ENCODE data around the gene ZNF728. TPM values are rescaled to one million over a fixed set of nuclear protein-coding genes. Genes with fewer than 3 reads are reported as not detected.
"Not testable (repeated sequence)": the region's sequence is repeated elsewhere in the genome, so short reads cannot be mapped to it uniquely, and the experiment has no call there.

ZNF728 gene
- polyA plus RNA-seq, 2 of the 4 experiments (the other 2 are of a cell fraction) = not detected

GRCh38 chr19:23033721-23034120 is 30.7 kb upstream of the ZNF728 start:
- no peak for TF ChIP-seq TFCP2L1 (CRISPR knock-in tag; IDR thresholded peaks at IDR 0.05)
- TF ChIP-seq ATOH8 (CRISPR knock-in tag; IDR thresholded peaks at IDR 0.05; ENCODE audit: low read depth) = no peak
- ChIA-PET POLR2A (no interaction called here), CTCF (interaction anchor here (0.7 kb wide), 1 partner anchor 40 kb away, joined by 3 read pairs; no protein-coding TSS in a partner anchor)
- H3K4me2 ChIP-seq = no peak overlapping the region
- no peaks in the 10 kb centered on the region for H3K4me1 ChIP-seq
- H3K4me3 ChIP-seq = no peak overlapping the region
- FAIRE-seq = no peak
- WGBS (ENCODE audit: missing lambda C conversion rate) = 4% methylated on average over 2 of the region's 2 CpGs
- peaks cover 25% of the 10 kb centered on the region for H3K9me3 ChIP-seq
- no peak overlapping the region for H3K27ac ChIP-seq
- ATAC-seq = no peak
- DNase-seq (ENCODE audit: low read depth in 1 of 2, low spot score in 1 of 2) = no peak

- H3K4me3 ChIP-seq = no peak overlapping the region
- ATAC-seq = no peak
- H3K9me3 ChIP-seq = peaks cover 41% of the 10 kb centered on the region; the same call in 2 of the 3 replicates
- DNase-seq (ENCODE audit: low read depth in 1 of 2, low spot score in 1 of 2) = no peak
- TF ChIP-seq JUN (IDR thresholded peaks at IDR 0.05) (no peak), HOXB5 (CRISPR knock-in tag; IDR thresholded peaks at IDR 0.05) (no peak), HES2 (IDR thresholded peaks at IDR 0.05) (no peak), CHD4 (IDR thresholded peaks at IDR 0.05; ENCODE audit: borderline replicate concordance) (no peak), ESRRA (IDR thresholded peaks at IDR 0.05; ENCODE audit: borderline replicate concordance, low read length) (no peak), TP53 (CRISPR knock-in tag; IDR thresholded peaks at IDR 0.05) (no peak), SREBF2 (IDR thresholded peaks at IDR 0.05) (no peak)
- TF ChIP-seq, protein P1, sequence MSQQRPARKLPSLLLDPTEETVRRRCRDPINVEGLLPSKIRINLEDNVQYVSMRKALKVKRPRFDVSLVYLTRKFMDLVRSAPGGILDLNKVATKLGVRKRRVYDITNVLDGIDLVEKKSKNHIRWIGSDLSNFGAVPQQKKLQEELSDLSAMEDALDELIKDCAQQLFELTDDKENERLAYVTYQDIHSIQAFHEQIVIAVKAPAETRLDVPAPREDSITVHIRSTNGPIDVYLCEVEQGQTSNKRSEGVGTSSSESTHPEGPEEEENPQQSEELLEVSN (IDR thresholded peaks at IDR 0.05; ENCODE audit: borderline replicate concordance, low read depth) = no peak
- ChIA-PET CTCF (no interaction called here), POLR2A (no interaction called here)
- no peak overlapping the region for H3K4me2 ChIP-seq
- no peak for FAIRE-seq
- H3K4me1 ChIP-seq = no peaks in the 10 kb centered on the region
- H3K27ac ChIP-seq = no peak overlapping the region
These were observed 12.7 kb upstream of the ZNF728 start for GRCh38 chr19:23015660-23016059.

GRCh38 chr19:22994957-22995356 is 8.0 kb downstream of the ZNF728 start:
- POLR2A ChIA-PET = not testable (repeated sequence)
- 3% methylated on average over 1 of the region's 1 CpG for WGBS (ENCODE audit: missing lambda C conversion rate)

GRCh38 chr19:22976248-22976647 is 26.7 kb downstream of the ZNF728 start:
- 20% methylated on average over 2 of the region's 2 CpGs for WGBS (ENCODE audit: missing lambda C conversion rate)
- Histone ChIP-seq H3K4me3 (no peak overlapping the region), H3K4me1 (no peaks in the 10 kb centered on the region), H3K9me3 (peaks cover 64% of the 10 kb centered on the region), H3K4me2 (no peak overlapping the region), H3K27ac (no peak overlapping the region)
- ChIA-PET CTCF (no interaction called here), POLR2A (no interaction called here)
- TF ChIP-seq CBX2 (IDR thresholded peaks at IDR 0.05; ENCODE audit: borderline replicate concordance, low read depth) = no peak
- TF ChIP-seq MAZ (IDR thresholded peaks at IDR 0.05; ENCODE audit: borderline replicate concordance, low read depth, low read length) = no peak
- TF ChIP-seq, protein P2, sequence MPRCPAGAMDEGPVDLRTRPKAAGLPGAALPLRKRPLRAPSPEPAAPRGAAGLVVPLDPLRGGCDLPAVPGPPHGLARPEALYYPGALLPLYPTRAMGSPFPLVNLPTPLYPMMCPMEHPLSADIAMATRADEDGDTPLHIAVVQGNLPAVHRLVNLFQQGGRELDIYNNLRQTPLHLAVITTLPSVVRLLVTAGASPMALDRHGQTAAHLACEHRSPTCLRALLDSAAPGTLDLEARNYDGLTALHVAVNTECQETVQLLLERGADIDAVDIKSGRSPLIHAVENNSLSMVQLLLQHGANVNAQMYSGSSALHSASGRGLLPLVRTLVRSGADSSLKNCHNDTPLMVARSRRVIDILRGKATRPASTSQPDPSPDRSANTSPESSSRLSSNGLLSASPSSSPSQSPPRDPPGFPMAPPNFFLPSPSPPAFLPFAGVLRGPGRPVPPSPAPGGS (IDR thresholded peaks at IDR 0.05) = no peak
- TF ChIP-seq FOXS1 (CRISPR knock-in tag; IDR thresholded peaks at IDR 0.05) = no peak
- no peak for TF ChIP-seq HES2 (IDR thresholded peaks at IDR 0.05)
- TF ChIP-seq BHLHE40 (IDR thresholded peaks at IDR 0.05; ENCODE audit: low read depth, low read length) = no peak
- no peak for TF ChIP-seq HEYL (CRISPR knock-in tag; IDR thresholded peaks at IDR 0.05)
- no peak for TF ChIP-seq NFE2L2 (conservative IDR thresholded peaks at IDR 0.05; ENCODE audit: low read length)
- TF ChIP-seq, protein P1 (IDR thresholded peaks at IDR 0.05; ENCODE audit: borderline replicate concordance, low read depth) = no peak
- TF ChIP-seq ZFP36 (IDR thresholded peaks at IDR 0.05; ENCODE audit: borderline replicate concordance, partially characterized antibody) = no peak
- no peak for TF ChIP-seq ATOH8 (CRISPR knock-in tag; IDR thresholded peaks at IDR 0.05; ENCODE audit: low read depth)
- TF ChIP-seq PBX3 (IDR thresholded peaks at IDR 0.05) = no peak
- ATAC-seq = no peak
- no peak for DNase-seq (ENCODE audit: low read depth in 1 of 2, low spot score in 1 of 2)
- no peak for FAIRE-seq

More at GRCh38 chr19:22994957-22995356, 8.0 kb downstream of the ZNF728 start:
- FAIRE-seq; DNase-seq (ENCODE audit: low read depth in 1 of 2, low spot score in 1 of 2); H3K27ac ChIP-seq; ATAC-seq; H3K4me2 ChIP-seq; CTCF ChIA-PET; H3K4me1 ChIP-seq; H3K4me3 ChIP-seq: not testable (repeated sequence)
- H3K9me3 ChIP-seq = peaks cover 23% of the 10 kb centered on the region; the same call in 2 of the 3 replicates

DNA sequence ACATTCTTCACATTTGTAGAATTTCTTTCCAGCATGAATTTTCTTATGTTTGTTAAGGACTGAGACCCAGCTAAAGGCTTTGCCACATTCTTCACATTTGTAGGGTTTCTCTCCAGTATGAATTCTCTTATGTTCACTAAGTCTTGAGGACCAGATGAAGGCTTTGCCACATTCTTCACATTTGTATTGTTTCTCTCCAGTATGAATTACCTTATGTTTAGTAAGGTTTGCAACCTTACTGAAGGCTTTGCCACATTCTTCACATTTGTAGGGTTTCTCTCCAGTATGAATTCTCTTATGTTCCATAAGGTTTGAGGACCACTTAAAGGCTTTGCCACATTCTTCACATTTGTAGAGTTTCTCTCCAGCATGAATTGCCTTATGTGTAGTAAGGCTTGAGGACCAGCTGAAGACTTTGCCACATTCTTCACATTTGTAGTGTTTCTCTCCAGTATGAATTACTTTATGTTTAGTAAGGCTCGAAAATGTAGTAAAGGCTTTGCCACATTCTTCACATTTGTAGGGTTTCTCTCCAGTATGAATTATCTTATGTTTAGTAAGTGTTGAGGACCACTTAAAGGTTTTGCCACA is 27.3 kb downstream of the ZNF728 start:
- H3K27ac ChIP-seq; CTCF ChIA-PET; FAIRE-seq; ATAC-seq; H3K4me1 ChIP-seq; H3K4me3 ChIP-seq; H3K4me2 ChIP-seq; POLR2A ChIA-PET; DNase-seq (ENCODE audit: low read depth in 1 of 2, low spot score in 1 of 2): not testable (repeated sequence)
- 3% methylated on average over 1 of the region's 1 CpG for whole genome bisulfite sequencing (ENCODE audit: missing lambda C conversion rate)
- H3K9me3 ChIP-seq = peaks cover 62% of the 10 kb centered on the region

Data from A549 (cell line).